Measurements from ENCODE around the gene LCTL.
"Not testable (repeated sequence)": the region's sequence is repeated elsewhere in the genome, so short reads cannot be mapped to it uniquely, and the experiment has no call there.

LCTL gene

DNA sequence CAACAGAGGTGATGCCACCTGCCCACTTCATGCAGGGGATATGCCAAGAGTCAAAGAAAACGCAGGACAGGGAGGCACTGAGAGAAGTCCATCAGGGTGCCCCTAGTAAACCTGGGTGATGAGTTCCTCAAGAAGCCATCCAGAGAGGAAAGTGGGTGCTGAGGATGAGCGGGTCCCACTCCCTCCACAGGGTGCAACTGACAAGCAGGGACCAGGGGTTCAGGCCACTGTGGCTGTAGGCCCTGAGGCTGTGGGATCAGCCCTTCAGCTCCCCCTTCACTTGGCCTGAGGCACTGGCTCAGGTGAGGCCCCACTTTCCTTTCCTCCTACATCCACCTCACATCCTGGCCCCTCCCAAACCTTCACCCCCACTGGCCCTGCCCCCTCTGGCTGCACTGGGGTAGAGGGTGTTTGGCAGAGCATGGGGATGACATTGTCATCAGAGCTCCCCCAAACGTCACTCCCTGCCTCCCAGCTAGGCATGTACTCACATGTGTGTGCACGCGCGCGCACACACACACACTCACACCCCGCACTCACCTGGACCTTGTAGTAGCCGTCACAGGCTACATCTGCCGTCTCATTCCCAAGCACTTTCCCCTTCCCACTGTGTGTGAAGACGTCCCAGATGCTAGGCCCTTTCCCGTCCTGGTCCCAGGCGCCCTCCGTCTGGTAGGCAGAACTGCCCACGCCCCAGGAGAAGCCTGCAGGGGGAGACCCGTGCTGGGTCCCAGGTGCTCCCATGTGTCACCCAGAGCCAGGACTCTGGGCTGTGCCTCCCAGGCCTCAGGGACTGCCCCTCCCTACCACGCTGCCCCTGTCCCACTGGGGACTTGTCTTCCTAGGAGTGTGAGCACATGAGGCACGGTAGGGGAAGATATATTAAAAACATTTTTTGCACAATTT is 1.4 kb downstream of the LCTL start:
- DNase-seq: no peak

DNA sequence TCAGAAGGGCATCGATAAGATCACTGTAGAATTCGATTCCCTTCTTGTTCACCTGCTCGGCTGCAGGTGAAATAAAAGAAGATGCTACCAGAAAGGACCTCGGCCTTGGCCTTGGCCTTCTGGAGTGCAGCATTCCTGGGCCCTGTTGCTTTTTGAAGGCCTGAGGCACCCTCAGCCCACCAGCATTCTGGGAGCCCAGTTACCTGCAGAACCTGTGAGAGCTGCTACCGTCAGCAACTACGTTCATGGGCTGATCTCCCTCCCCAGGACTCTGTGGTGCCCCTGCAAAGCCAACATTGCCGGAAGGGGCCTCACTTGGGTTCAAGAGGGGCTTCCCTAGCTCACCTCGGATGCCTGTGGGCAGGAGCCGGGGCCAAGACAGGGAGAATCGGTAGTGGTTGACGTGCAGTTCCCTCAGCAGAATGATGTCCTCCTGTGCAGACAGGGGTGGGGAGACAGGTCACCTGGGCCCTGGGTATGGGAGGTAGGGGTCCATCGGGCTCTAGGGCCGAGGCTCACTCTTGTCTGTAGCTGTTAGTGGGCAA is 2.2 kb downstream of the LCTL start:
- no peak for DNase-seq

- no peak for DNase-seq
These were observed 2.7 kb downstream of the LCTL start for GRCh38 chr15:66563126-66563525.

GRCh38 chr15:66560856-66561525 is 4.8 kb downstream of the LCTL start:
- no peak for DNase-seq

GRCh38 chr15:66558271-66558670 is 7.5 kb downstream of the LCTL start:
- DNase-seq: no peak

- no peak for DNase-seq
These were observed 10.1 kb downstream of the LCTL start for GRCh38 chr15:66555685-66556084.

DNA sequence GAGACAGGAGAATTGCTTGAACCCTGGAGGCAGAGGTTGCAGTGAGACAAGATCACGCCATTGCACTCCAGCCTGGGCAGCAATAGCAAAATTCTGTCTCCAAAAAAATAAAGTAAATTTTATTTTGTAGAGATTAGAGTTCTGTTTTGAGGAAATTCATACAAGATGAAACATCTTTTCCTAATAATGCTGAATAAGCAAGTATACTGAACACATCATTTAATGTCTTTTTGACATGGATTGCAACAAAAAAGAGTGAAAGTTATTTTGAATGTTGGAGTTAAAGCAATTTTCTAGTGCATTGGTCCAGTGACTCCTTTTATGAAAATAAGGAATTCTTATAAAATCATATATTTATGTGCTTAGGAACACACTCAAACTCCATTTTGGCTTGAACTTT is 20.5 kb downstream of the LCTL start:
- DNase-seq: no peak

- DNase-seq: no peak
These were observed 22.9 kb downstream of the LCTL start for GRCh38 chr15:66542896-66543295.

GRCh38 chr15:66535056-66535455 is 30.7 kb downstream of the LCTL start:
- no peak for DNase-seq

- no peak for DNase-seq
These were observed 41.0 kb downstream of the LCTL start for GRCh38 chr15:66524838-66525237.

GRCh38 chr15:66523926-66524325 is 41.9 kb downstream of the LCTL start:
- no peak for DNase-seq

- no peak for DNase-seq
These were observed 49.9 kb downstream of the LCTL start for GRCh38 chr15:66515901-66516322.

GRCh38 chr15:66514586-66514985 is 51.2 kb downstream of the LCTL start:
- no peak for DNase-seq

- no peak for DNase-seq
These were observed 57.4 kb downstream of the LCTL start for GRCh38 chr15:66508293-66508883.

- no peak for DNase-seq
These were observed 60.0 kb downstream of the LCTL start for GRCh38 chr15:66505818-66506217.

GRCh38 chr15:66505430-66505811 is 60.4 kb downstream of the LCTL start:
- DNase-seq: no peak

DNA sequence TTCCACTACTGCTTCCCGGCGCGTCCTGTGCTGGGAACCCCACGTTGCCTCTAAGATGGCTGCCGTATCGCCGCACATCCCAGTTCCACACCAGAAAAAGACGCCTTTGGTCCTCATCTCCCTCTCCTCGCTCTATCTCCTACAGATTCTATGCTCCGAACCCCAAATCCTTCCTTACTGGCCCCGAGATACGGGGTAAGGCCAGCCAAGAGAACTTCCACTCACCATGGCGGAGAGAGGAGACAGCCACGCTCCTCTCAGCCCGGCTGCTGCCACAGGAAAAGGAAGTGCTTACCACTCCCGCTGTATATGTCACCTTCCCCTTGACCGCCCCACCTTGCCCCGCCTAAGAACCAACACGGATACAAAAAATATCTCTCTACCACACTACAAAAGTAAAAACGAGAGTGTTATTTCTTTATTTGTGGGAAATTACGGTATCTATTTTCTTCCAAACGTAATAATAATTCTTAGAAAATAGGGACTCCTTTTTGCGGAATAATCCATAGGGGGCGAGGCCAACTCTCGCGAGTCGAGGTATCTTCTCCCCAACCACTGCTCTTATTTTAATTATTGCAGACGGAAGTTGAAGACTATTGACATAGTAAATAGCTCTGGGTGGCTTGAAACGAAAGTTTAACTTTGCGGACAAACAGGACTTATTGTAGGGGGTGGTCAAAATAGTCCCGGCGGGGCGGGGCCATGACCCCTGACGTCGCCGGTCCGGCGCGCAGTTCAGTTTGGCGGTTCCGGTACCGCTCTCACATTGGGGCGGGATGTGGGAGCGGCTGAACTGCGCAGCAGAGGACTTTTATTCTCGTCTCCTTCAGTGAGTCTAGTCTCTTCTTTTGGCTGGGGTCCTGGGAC is 61.0 kb downstream of the LCTL start, which contains the start of the genes RPL4 and ZWILCH:
TSS of gene RPL4 (minus strand) at position 293 of the 867 bp plus-strand sequence. CDS start at position 228, 65 bp downstream.
TSS of gene ZWILCH (plus strand) at position 764 of the 867 bp plus-strand sequence. CDS start at position 777, 13 bp downstream.
- peak; percentile 89 for DNase-seq

- DNase-seq: no peak
These were observed 61.8 kb downstream of the LCTL start for GRCh38 chr15:66503780-66504562.

DNA sequence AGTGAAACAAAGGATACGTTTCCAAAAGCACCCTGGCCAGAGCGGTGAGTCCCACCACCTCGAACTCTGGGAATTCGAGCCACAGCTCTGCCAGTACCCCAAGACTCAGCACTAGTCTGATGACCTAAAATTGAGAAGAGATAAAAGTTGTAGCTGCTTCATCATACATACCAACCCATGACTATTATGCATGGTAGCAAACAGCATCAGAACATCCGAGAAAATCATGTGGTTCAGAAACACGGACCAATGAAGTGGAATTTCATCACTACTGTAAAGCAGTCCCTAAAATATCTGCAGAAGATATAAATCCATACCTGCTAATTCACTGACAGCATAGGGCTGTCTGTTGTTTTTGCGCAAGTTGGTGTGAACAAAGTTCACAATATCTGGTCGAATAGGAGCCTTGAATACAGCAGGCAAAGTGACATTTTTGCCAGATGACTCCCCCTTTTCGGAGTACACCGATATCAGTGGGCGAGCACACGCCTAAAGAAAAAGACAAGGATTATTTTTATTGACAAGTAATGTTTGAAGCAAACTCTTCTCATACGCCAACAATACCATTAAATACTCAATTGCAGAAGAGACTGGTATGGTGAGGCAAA is 62.7 kb downstream of the LCTL start:
- DNase-seq: not testable (repeated sequence)

DNA sequence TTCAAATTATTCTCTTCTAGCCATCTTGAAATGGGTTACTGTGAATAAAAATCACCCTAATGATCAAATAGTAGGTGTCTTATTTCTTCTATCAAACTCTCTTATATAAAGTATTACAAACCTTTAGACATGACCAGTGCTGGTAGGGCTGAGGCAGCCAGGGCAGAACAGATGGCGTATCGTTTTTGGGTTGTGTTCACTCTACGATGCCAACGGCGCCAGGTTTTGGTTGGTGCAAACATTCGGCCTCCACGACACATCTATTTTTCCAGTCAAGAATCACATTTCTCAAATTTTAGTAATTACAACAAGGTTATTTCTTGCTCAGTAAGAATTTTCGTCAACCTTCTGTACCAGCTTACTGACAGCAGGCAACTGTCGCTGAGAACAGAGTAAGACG is 63.3 kb downstream of the LCTL start:
- no peak for DNase-seq

GRCh38 chr15:66500346-66500745 is 65.5 kb downstream of the LCTL start:
- DNase-seq: not testable (repeated sequence)

Measured in RPMI8226 (cell line).